Neutrophil (primary cell): ENCODE results near the gene ZNF747.
A peak's percentile ranks its signal among the peaks of the same experiment; 100 is the strongest.

ENCODE experiments used
- H3K27ac ChIP-seq: fragments of 200-600 bp; sonication (generic); 2 replicates; pipeline ENCODE4 v1.5.1; 2016; ENCODE audit warnings: mild to moderate bottlenecking, moderate library complexity
- H3K27me3 ChIP-seq: fragments of 200-600 bp; sonication (generic); 2 replicates; pipeline ENCODE4 v1.6.0; 2016; ENCODE audit warnings: mild to moderate bottlenecking
- H3K36me3 ChIP-seq: fragments of 200-600 bp; sonication (generic); 2 replicates; pipeline ENCODE4 v1.5.1; 2017
- H3K4me1 ChIP-seq, 2 experiments: fragments of 200-600 bp in 1 of 2; sonication (generic) in 1 of 2; 1 replicate in 1 of 2; 2 replicates in 1 of 2; pipeline versions ENCODE4 v1.5.1 to v1.6.1; 2013 to 2016; ENCODE audit warnings: low read depth in 1 of 2, low read length in 1 of 2, mild to moderate bottlenecking in 1 of 2, moderate library complexity in 1 of 2; ENCODE audit not compliant: control insufficient read depth in 1 of 2, insufficient read depth in 1 of 2
- H3K4me3 ChIP-seq, 2 experiments: fragments of 200-600 bp in 1 of 2; sonication (generic) in 1 of 2; 1 replicate in 1 of 2; 2 replicates in 1 of 2; pipeline ENCODE4 v1.5.1; 2013 to 2016; ENCODE audit warnings: low read depth in 1 of 2, low read length in 1 of 2, mild to moderate bottlenecking in 1 of 2, moderate library complexity in 1 of 2
- H3K9me3 ChIP-seq: fragments of 200-600 bp; sonication (generic); 2 replicates; pipeline ENCODE4 v1.5.1; 2016
- CTCF ChIP-seq: fragments of 200-600 bp; sonication (generic); IDR thresholded peaks from 2 replicates; pipeline ENCODE4 v1.5.1; 2016; ENCODE audit warnings: antibody characterized with exemption

ZNF747 gene

GRCh38 chr16:30491229-30491628 is 43.4 kb downstream of the ZNF747 start:
- peak overlapping the region; percentile 19 for H3K27ac ChIP-seq
- TF ChIP-seq CTCF: no peak
- peaks cover 100% of the 10 kb centered on the region for H3K36me3 ChIP-seq

GRCh38 chr16:30490210-30490609 is 44.4 kb downstream of the ZNF747 start:
- Histone ChIP-seq H3K27ac (peak overlapping the region; percentile 20), H3K9me3 (no peaks in the 10 kb centered on the region), H3K4me3 (no peak overlapping the region), H3K36me3 (peaks cover 100% of the 10 kb centered on the region), H3K27me3 (no peaks in the 10 kb centered on the region), H3K4me1 (no peaks in the 10 kb centered on the region)
- TF ChIP-seq CTCF: no peak

More at GRCh38 chr16:30491229-30491628, 43.4 kb downstream of the ZNF747 start:
- no peaks in the 10 kb centered on the region for H3K4me1 ChIP-seq
- no peak overlapping the region for H3K4me3 ChIP-seq
- no peaks in the 10 kb centered on the region for H3K9me3 ChIP-seq
- H3K27me3 ChIP-seq: no peaks in the 10 kb centered on the region

GRCh38 chr16:30488764-30489605 is 45.7 kb downstream of the ZNF747 start:
- H3K27ac ChIP-seq: no peak overlapping the region
- no peaks in the 10 kb centered on the region for H3K9me3 ChIP-seq
- no peaks in the 10 kb centered on the region for H3K4me1 ChIP-seq
- peaks cover 100% of the 10 kb centered on the region for H3K36me3 ChIP-seq
- H3K4me3 ChIP-seq: no peak overlapping the region
- no peaks in the 10 kb centered on the region for H3K27me3 ChIP-seq
- TF ChIP-seq CTCF: no peak

GRCh38 chr16:30485818-30486436 is 48.7 kb downstream of the ZNF747 start:
- H3K36me3 ChIP-seq: peaks cover 100% of the 10 kb centered on the region
- TF ChIP-seq CTCF: no peak

GRCh38 chr16:30484887-30485286 is 49.8 kb downstream of the ZNF747 start:
- no peaks in the 10 kb centered on the region for H3K4me1 ChIP-seq
- H3K27me3 ChIP-seq: no peaks in the 10 kb centered on the region
- no peaks in the 10 kb centered on the region for H3K9me3 ChIP-seq
- no peak overlapping the region for H3K27ac ChIP-seq
- H3K36me3 ChIP-seq: peaks cover 100% of the 10 kb centered on the region
- H3K4me3 ChIP-seq: no peak overlapping the region
- no peak for TF ChIP-seq CTCF

More at GRCh38 chr16:30485818-30486436, 48.7 kb downstream of the ZNF747 start:
- no peaks in the 10 kb centered on the region for H3K4me1 ChIP-seq
- no peaks in the 10 kb centered on the region for H3K9me3 ChIP-seq
- H3K4me3 ChIP-seq: no peak overlapping the region
- H3K27me3 ChIP-seq: no peaks in the 10 kb centered on the region
- no peak overlapping the region for H3K27ac ChIP-seq
